Stimulated activated CD8-positive, alpha-beta memory T cell treated with anti-CD3 and anti-CD28 coated beads, Interleukin-4, amount 100 ng/mL, for 1 hour (primary cell): ENCODE results near the gene KLHL29.

Experiments used
- DNase-seq, 2 donors: peaks; one replicate each; pipeline ENCODE4 v3.0.0-alpha.2; 2020; ENCODE audit warnings: low read depth in 2 of 2, low spot score in 1 of 2

Gene KLHL29

GRCh38 chr2:23669413-23670244, 284.6 kb downstream of the KLHL29 start:
- no peak for DNase-seq

GRCh38 chr2:23670245-23670592, 285.2 kb downstream of the KLHL29 start:
- no peak for DNase-seq

- DNase-seq: no peak
Measured at GRCh38 chr2:23673082-23673481, 288.1 kb downstream of the KLHL29 start.

GRCh38 chr2:23673830-23674679, 289.1 kb downstream of the KLHL29 start:
- no peak for DNase-seq

- DNase-seq: no peak
Measured at GRCh38 chr2:23675506-23675905, 290.5 kb downstream of the KLHL29 start.

GRCh38 chr2:23677836-23678235, 292.9 kb downstream of the KLHL29 start:
- DNase-seq: no peak

- DNase-seq: no peak
Measured at GRCh38 chr2:23679044-23679443, 294.1 kb downstream of the KLHL29 start.

- no peak for DNase-seq
Measured at GRCh38 chr2:23680951-23681350, 296.0 kb downstream of the KLHL29 start.

GRCh38 chr2:23681356-23682140, 296.6 kb downstream of the KLHL29 start:
- DNase-seq: no peak

- no peak for DNase-seq
Measured at GRCh38 chr2:23682481-23682880, 297.5 kb downstream of the KLHL29 start.

- no peak for DNase-seq
Measured at GRCh38 chr2:23683001-23683400, 298.0 kb downstream of the KLHL29 start.

- no peak for DNase-seq
Measured at GRCh38 chr2:23684395-23685176, 299.6 kb downstream of the KLHL29 start.

- DNase-seq: no peak
Measured at GRCh38 chr2:23685181-23685580, 300.2 kb downstream of the KLHL29 start.

- DNase-seq: no peak
Measured at GRCh38 chr2:23685706-23686105, 300.7 kb downstream of the KLHL29 start.

- no peak for DNase-seq
Measured at GRCh38 chr2:23686405-23687029, 301.5 kb downstream of the KLHL29 start.

- DNase-seq: no peak
Measured at GRCh38 chr2:23687214-23687613, 302.2 kb downstream of the KLHL29 start.

GRCh38 chr2:23687713-23688112, 302.7 kb downstream of the KLHL29 start:
- no peak for DNase-seq

GRCh38 chr2:23688486-23689130, 303.6 kb downstream of the KLHL29 start:
- no peak for DNase-seq

GRCh38 chr2:23689131-23689700, 304.2 kb downstream of the KLHL29 start:
- DNase-seq: no peak
